Limb (tissue), 2 donors: ENCODE results near the gene TPX2.

Source experiments
- DNase-seq, 2 donors: peaks; one replicate each; pipeline ENCODE4 v3.0.0-alpha.2; 2016; ENCODE audit errors: extremely low spot score in 2 of 2

Gene TPX2

GRCh38 chr20:31849306-31849930 lies 110.3 kb downstream of the TPX2 start:
- no peak for DNase-seq
